ENCODE data around the gene SF3A2.

- TF ChIP-seq TAF1 (IDR thresholded peaks at IDR 0.05; ENCODE audit: low read depth), result no peak
- no peak for TF ChIP-seq RAD21 (IDR thresholded peaks at IDR 0.05; ENCODE audit: low read depth)
- TF ChIP-seq, protein P1, sequence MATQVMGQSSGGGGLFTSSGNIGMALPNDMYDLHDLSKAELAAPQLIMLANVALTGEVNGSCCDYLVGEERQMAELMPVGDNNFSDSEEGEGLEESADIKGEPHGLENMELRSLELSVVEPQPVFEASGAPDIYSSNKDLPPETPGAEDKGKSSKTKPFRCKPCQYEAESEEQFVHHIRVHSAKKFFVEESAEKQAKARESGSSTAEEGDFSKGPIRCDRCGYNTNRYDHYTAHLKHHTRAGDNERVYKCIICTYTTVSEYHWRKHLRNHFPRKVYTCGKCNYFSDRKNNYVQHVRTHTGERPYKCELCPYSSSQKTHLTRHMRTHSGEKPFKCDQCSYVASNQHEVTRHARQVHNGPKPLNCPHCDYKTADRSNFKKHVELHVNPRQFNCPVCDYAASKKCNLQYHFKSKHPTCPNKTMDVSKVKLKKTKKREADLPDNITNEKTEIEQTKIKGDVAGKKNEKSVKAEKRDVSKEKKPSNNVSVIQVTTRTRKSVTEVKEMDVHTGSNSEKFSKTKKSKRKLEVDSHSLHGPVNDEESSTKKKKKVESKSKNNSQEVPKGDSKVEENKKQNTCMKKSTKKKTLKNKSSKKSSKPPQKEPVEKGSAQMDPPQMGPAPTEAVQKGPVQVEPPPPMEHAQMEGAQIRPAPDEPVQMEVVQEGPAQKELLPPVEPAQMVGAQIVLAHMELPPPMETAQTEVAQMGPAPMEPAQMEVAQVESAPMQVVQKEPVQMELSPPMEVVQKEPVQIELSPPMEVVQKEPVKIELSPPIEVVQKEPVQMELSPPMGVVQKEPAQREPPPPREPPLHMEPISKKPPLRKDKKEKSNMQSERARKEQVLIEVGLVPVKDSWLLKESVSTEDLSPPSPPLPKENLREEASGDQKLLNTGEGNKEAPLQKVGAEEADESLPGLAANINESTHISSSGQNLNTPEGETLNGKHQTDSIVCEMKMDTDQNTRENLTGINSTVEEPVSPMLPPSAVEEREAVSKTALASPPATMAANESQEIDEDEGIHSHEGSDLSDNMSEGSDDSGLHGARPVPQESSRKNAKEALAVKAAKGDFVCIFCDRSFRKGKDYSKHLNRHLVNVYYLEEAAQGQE (IDR thresholded peaks at IDR 0.05; ENCODE audit: low read depth), result no peak
- no peak for TF ChIP-seq EP300 (IDR thresholded peaks at IDR 0.05; ENCODE audit: borderline replicate concordance)
Observed at GRCh38 chr19:2239173-2239572, 2.5 kb downstream of the SF3A2 start.

Data from Ishikawa (cell line).